Inferior parietal cortex (tissue), 1 donor: ENCODE results near the gene GNB1.

ENCODE experiments used
- DNase-seq: peaks from one replicate; pipeline ENCODE4 v3.0.0-alpha.2; 2016; ENCODE audit errors: extremely low spot score

The GNB1 gene

DNA sequence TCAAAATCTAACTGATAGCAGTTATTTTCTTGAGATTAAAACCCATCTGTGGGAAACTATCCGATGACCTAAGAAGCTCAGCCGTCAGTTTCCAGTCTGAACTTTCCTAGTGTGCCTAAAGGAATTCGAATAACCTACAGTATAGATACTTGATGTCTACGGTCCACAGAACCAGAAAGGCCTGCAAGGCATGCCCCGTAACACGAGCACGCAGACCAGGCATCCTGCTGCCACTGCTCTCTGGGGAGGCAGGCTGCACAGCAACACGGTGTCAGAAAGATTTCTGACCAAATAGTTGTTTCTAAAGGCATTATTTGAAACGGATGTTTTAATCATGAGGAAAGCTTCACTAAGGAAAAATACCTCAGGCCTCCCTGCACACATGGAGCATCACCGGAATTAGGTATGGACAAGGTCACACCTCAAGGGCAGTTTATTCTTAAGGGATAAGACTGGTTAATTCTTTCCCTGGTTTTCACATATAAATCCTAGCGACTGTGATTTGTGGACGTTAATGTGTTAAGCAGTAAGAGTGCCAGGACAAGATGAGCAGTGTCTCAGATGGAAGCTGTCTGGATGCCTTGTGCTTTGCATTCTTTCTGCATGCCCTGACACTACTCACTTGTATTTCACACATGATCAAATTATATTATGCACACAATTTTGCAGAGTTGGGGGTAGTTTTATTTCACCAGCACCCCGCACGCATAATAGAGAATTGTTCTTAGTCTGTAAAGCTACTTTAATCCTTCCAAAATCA, 63.6 kb downstream of the GNB1 start:
- no peak for DNase-seq

DNA sequence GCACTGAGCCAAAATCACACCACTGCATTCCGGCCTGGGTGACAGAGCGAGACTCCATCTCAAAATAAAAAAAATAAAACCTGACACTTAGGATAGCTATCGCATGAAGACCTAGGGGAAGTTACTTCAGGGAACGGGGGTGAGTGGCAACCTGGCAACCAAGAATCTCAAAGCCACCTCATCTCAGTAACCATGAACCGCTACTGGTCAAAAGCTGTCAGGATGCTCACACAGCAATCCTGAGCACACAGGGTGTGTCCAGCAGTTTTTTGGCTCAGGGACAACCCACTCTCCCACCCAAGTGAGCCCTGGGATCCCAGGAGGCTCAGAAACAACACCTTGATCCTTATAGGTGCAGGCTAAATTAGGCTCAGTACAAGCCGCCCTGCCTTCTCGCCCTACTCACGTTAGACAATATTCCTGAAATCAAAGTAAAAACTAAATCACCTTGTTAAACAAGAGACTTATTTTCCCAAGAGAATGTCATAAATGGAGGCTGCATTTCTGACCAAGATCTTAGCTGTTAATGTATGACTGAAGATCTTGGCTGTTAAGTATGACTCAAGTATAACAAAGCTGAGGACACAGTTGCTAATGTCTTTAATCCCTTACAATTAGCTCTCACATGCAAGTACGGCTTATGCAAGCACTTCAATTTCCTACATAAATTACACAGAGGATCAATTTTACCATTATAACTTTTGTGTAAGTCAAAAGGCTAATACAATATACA, 64.4 kb downstream of the GNB1 start:
- no peak for DNase-seq

DNA sequence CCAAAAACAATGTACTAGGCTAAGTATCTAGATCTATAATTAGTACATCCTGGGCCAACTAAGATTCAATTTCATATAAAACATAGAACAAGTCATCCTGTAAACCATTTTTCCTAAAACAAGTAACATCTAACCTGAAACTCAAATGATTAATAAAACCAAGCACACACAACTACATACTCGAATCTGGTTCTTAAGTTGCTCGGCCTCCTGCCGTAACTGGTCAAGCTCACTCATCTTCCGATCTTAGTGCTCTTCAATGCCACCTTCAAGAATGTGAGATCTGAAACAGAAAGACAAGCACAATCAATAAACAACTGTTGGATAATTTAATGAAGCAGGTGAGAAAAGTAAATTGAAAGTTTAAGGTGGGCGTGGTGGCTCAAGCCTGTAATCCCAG, 65.7 kb downstream of the GNB1 start:
- DNase-seq: no peak

DNA sequence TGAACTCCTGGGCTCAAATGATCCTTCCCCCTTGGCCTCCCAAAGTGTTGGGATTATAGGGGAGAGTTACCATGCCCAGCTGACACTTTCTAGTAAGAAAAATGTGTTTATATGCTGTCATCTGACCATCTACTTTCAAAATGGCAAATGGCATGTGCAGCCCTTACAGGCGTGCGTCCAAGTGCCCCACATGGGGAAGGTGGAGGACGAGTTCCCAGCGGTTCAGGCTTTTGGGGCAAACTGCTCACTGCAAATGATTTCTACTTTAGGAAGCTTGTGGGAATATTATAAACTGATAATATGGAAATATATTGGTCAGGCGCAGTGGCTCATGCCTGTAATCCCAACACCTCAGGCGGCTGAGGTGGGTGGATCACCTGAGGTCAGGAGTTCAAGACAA, 71.1 kb downstream of the GNB1 start:
- no peak for DNase-seq

DNA sequence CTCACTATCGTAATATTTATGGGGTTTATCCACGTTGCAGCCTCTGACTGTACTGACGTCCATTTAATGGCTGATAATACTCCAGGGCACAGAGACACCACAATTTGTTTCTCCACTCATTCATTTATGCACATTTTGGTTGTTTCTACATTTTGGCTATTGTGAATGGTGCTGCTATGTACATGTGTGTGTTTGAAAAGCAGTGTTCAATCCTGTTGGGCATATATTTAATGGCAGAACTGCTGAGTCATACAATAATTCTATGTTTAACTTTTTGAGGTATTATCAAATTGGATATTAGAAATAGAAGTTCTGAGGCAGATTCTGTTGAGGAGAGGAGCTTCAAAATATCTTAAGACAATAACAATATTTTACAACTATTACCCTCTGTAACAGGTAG, 73.7 kb downstream of the GNB1 start:
- no peak for DNase-seq

DNA sequence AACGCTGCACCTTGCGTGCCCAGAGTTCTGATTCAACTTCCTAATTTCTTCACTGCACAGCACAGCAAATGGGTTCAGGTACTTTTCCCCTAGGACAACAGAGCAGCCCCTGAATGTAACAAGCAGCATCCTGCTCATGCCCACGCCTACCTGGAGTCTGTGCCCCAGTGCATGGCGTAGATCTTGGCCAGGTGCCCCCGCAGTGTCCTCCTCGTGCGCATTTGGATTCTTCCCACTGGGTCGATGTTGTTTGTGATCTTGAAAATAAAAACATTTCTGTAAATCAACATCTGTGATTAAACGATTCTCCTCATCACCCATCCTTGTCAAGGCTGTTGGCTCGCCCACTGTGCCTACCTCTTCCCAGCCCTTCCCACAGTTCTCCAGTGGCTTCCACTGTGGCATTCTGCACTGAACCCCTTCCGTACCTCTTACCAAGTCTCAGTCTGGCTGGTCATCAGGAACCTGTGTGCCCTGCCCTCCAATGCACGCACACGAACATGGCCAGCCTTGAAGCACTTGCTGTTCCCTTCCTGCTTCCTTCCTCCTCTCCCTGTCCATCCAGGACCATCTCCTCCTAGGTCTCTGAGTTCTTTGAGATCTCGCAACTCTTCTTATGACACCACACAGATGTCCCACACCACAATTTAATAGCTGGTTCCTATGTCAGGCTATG, 75.1 kb downstream of the GNB1 start:
- no peak for DNase-seq

DNA sequence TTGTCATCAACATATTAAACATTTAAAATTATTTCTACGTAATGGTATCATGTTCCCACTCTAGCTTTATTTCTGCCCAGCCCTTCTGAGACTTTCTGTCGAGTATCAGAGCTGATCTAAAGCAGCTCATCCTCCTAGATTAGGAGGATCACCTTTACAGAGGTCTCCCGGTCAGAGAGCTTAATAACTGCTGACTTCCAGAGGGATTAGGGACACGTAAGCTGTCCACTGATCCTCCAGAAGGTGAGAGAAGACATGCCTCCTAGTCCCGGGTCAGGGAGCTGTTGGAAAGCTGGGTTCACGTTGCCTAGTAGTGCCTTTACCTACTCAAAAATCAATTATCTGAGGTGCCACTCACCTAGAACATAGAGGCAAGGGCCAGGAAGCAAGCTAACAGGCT, 81.4 kb downstream of the GNB1 start:
- no peak for DNase-seq

DNA sequence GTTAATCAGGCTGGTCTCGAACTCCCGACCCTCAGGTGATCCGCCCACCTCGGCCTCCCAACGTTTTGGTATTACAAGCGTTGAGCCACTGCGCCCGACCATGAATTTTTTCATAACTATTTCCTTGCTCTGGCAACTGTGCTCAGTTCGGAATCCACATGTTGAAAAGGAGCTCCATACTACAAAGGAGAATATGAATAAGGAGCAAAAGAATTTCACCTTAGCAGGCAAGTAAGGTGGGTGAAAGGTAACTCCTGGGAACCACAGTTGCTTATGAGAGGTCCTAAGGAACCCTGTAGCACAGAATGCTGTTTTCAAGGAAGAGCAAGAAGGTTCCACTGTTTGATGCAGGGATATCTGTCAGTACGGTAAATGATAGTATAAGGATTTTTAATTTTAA, 82.7 kb downstream of the GNB1 start:
- no peak for DNase-seq

DNA sequence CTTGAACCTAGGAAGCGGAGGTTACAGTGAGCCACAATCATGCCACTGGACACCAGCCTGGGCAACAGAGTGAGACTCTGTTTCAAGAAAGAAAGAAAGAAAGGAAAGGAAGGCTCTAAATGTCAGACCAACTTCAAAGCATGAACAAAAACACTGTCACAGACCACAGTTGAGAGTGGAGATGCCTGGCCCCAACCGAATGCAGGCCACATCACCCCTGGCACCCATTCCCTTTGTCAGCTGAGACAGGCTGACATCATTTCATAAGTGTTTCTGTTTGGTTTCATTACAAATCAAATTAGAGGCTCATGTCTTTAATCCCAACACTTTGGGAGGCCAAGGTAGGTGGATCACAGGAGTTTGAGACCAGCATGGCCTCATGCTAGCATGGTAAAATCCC, 84.0 kb downstream of the GNB1 start:
- no peak for DNase-seq

DNA sequence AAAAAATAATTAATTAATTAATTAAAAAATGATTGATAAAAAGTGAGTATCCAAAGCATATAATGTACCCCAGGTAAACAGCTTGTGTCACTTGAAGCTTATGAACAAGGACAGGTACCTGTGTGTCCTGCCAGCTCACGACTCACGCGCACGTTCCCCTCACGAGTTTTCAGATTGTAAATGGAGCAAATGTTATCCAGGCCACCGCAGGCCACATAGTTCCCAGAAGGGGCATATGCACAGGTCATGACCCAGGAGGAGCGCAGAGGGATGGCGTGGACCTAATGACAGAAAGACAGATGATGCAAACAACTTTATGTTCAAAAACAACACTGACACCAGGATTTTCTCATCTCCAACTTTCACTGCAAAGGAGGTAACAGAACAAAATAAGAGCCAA, 86.6 kb downstream of the GNB1 start:
- DNase-seq: no peak

DNA sequence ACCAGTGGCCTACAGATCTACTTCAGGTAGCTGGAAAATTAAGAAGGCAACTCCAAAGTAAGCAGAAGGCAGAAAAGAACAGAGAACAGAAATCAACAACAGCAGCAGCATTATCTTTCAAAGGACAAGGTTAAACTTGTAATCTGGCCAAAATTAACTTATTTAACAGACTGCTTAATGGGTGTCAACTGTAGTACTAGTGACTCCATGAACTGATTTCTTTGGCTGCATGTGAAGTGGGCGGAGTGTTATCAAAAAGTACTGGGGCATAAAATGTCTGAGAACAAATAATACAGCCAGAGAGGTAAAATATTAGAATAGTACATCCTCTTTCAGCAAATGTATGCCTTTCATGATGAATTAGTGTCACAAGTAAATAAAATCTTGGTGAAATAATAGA, 88.0 kb downstream of the GNB1 start:
- DNase-seq: no peak

DNA sequence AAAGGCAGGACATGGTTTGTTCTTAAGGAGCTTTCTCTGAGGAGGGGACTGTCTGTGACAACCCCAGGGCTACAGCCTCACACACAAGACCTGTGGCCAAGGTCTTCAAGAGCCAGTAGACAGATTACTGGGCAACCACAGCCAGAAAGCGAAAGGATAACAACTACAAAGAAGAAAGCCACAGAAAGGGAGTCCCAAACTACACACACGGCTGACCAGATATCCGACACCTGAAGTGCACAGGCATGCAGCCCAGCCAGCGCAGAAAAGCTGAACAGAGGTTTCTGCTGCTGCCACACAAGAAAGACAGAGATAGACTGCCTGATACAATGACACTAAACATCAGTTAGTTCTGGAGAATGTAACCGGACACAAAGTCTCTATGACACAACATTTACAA, 91.2 kb downstream of the GNB1 start:
- DNase-seq: no peak

DNA sequence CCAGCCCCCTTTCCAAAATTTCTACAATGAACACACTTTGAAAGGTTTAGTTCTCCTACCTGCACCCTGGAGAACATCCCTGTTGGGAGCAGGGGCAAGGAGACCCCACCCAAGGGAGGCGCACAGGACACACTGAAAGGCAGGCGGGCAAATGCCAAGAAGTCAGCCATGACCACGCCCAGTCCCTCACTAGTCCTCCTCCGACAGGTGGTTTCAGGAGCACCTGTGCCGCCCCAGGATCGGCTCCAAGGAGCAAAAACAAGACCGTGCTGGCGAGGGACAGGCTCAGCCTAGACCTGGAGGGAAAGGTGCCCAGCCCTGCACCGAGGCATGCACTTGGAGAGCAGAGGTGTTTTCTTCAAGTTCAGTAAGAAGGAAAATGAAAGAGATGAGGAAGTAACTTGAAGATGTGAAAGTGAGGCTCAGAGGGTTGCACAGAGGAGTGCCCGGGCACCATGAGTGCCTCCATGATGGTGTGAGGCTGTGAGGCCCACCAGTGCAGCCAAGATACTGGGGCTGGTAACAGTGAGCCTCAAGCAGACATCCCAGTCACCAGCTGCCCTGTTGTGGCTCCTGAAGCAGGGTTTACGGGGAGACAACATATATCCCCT, 93.1 kb downstream of the GNB1 start:
- DNase-seq: no peak

DNA sequence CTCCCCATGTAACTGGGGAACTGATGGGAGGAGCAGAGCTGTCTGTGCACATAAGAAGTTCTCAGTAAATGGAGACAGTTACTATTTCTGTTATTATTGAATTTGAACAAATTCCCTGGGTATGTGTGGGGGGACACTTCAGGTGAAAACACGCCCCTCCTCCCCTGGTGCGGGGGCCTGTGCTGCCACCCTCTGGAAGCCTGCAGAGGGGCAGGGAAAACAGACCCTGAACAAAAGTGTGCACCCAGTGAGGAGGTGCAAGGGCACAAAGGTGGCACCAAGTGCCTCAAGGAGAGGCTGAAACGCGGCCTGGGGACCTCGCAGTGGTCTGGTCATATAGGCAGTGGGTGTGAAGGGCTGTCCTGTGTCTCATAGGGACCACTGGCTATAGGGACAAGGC, 94.4 kb downstream of the GNB1 start:
- no peak for DNase-seq

DNA sequence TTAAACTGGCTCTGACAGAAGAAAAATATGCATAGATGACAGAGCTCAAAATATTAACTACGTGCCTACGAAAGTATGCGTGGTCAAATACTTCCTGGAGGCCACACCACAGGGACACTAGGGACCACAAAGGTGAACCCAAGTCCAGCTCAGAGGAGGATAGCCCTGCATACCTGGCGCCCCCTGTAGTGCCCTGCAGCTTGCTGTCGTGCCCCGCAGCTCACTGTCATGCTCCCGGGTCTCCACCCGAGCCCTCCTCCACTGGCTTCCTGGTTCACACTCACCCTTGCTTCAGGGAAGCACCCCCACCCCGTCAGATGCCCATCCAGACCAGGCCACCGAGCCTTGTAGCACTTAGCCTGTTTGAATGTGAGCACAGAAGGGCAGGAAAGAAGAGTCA, 95.9 kb downstream of the GNB1 start:
- no peak for DNase-seq

DNA sequence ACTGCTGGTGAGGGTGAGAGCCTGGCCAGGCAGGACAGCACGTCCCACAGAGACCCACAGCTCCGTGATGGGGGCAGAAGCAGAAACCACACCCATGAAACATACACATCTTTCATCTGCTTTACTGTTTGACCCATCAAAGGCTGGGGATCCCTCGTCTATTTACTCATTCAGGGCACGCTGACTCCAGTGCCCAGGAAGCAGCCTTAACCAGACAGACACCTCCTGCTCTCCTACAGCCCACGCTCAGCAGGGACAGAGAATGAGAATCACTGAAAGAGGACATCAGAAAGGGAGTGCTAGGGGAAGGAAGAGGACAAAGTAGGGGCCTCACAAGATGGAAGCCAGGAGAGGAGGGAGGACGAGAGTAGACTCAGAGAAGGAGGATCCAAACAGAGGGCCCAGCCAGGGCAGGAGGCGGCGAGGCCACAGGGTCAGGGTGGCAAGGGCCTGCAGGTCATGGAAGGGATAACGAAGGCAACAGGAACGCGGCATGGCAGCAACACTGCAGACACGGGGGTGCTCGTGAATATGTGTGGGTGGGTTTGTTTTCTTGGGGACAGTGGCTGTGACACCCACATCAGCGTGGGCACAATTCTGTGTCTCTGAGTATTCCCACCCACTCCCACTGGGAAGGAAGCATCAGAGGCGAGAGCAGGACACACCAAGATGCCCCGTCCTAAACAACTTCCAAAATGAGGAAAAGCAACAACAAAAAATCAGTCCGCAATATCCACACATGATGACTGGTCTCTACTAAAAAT, 97.2 kb downstream of the GNB1 start:
- DNase-seq: no peak

DNA sequence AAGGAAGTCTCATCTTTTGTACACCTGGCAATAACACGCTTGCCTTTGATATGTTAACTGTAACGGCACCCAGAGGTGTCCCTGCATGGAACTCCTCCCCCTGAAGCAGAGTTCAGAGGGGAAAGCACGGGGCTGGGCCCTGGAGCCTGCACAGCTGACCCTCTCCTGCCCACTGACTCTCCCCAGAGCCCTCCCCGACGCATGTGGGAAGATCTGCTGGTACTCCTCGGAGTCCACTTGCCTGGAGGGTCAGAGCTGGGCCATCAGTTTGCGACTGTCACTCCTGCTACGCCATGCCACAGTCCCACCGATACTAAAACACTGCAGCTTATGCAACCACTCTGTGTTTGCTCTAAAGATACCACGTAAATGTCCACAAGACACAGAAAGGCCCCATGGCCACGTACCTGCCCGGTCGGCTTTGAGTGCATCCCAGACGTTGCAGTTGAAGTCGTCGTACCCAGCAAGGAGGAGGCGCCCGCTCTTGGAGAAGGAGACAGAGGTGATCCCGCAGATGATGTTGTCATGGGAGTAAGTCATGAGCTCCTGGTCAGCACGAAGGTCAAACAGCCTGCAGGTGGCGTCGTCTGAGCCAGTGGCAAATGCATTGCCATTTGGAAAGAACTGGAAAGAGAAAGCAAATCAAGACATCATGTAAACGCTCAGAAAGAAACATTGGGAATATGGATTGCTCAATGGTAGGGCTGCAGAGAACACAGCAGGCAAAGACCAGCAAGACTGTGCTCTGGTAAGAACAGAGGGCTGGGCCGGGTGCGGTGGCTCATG, 102.0 kb downstream of the GNB1 start:
- no peak for DNase-seq

DNA sequence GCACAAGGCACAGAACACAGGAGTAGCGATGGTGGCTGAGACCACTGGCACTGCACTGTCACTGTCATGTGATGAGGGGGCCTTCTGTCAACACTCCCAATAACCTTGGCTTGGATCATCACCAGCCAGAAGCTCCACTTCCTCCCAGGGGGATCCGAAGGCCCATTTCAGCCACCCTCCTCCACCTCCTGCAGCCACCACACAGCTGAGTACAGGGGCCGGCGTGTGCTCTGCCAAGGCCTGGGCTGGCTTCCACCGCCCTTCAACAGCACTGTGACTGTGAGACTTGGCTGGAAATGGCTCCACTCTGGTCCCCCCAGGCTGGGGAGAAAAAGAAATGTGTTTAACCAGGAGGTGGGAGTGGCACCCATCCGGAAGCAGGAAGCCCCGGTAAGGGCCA, 102.8 kb downstream of the GNB1 start:
- DNase-seq: no peak

DNA sequence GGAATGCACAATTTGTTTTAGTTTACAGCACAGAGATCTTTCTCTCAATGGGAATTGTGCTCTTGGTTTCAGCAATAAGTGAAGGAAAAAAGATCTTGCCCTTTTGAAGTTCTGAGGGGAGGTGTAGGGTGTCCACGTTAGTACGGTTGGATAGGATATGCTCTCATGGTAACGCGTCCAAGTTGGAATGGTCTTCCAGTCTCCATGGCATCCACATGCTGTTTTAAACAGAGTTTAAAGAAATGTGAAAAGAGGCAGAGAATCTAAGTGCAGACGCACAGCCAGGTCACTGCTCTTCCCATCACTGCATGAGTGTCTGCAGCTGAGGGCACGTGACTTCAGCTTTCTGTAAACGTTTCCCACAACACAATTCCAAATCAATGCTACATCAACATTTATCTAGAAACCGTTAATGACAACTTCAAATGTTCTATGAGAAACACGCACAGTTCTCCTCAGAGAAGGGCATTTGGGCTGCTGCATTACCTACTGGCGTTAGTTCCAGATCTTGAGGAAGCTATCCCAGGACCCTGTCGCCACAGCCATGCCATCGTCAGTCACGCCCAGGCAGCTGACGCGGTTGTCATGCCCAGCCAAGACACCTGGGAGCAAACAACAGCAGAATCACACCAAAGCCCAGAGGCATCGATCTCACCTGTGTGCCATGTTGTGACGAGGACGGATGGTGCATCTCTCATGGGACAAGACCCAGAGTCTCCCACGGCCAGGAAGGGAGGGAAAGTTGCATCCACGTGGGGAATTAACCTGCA, 103.9 kb downstream of the GNB1 start:
- DNase-seq: no peak

DNA sequence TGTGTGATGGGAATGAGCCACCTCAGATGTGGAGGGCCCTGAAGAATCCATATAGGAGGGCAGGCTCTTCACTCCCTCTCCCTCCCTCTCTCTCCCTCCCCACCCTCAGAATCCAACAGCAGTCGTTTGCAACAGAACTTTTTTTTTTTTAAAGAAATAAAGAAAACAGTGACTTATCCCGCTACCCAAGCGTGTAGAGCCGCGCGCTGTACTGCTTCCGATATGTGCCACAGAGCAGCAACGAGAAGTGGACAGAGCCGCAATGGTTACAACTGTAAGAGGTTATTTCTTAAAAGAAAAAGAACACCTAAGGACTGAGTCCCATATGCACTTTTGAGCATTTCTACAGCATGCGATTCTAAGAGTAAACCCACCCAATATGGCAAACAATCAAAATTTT, 105.2 kb downstream of the GNB1 start:
- DNase-seq: no peak
